Naive thymus-derived CD4-positive, alpha-beta T cell (primary cell): ENCODE results near the gene B4GALT1. TPM values are rescaled to one million over a fixed set of nuclear protein-coding genes. Genes with fewer than 3 reads are reported as not detected.

Experiments
- ATAC-seq: fragments of 150-1000 bp; cut with Tn5 transposase; 2 replicates; pipeline ENCODE4 v1.10.0; 2021; ENCODE audit warnings: mild to moderate bottlenecking, moderate library complexity
- CTCF ChIA-PET: fragments of 350-600 bp; sonication (Branson Sonifier 250); formaldehyde crosslinking; loops from one replicate; lab custom pipeline; 2021; ENCODE audit warnings: antibody characterized with exemption; lab: Charles Lee
- POLR2A ChIA-PET: fragments of 350-600 bp; sonication (Branson Sonifier 250); formaldehyde crosslinking; loops from one replicate; lab custom pipeline; 2021; ENCODE audit warnings: antibody characterized with exemption, inconsistent platforms; lab: Charles Lee
- DNase-seq, 9 donors: peaks; one replicate each; pipeline versions ENCODE4 v3.0.0 to v3.0.0-alpha.2; 2020 to 2022; ENCODE audit warnings: mixed read lengths in 1 of 9
- H3K27ac ChIP-seq: one replicate; pipeline ENCODE4 v1.7.0; 2013; ENCODE audit warnings: mild to moderate bottlenecking, low read depth, low read length, moderate library complexity
- H3K27me3 ChIP-seq, 2 donors: one replicate each; pipeline ENCODE4 v1.7.0; 2013; ENCODE audit warnings: low read length in 2 of 2, mild to moderate bottlenecking in 2 of 2, moderate library complexity in 2 of 2; ENCODE audit not compliant: control insufficient read depth in 2 of 2, insufficient read depth in 2 of 2
- H3K36me3 ChIP-seq, 3 experiments: 1 replicate in 2 of 3; 2 replicates in 1 of 3; pipeline ENCODE4 v1.7.0; 2013; ENCODE audit warnings: low read length in 3 of 3, mild to moderate bottlenecking in 3 of 3, moderate library complexity in 1 of 3; ENCODE audit not compliant: insufficient read depth in 3 of 3, control insufficient read depth in 2 of 3
- H3K4me1 ChIP-seq, 2 donors: one replicate each; pipeline ENCODE4 v1.7.0; 2013; ENCODE audit warnings: low read length in 2 of 2, mild to moderate bottlenecking in 2 of 2, moderate library complexity in 1 of 2; ENCODE audit not compliant: control insufficient read depth in 2 of 2, insufficient read depth in 2 of 2
- H3K4me3 ChIP-seq: 2 replicates; pipeline ENCODE4 v1.7.0; 2013; ENCODE audit warnings: mild to moderate bottlenecking, low read length
- H3K9me3 ChIP-seq, 3 experiments: 1 replicate in 2 of 3; 2 replicates in 1 of 3; pipeline ENCODE4 v1.7.0; 2013; ENCODE audit warnings: low read length in 3 of 3; ENCODE audit not compliant: control insufficient read depth in 2 of 3
- H3K27ac Mint-ChIP-seq, 9 donors: one replicate each; pipeline ENCODE4 v1.8.0; 2020 to 2022; ENCODE audit warnings: mixed read lengths in 9 of 9, mild to moderate bottlenecking in 8 of 9, moderate library complexity in 5 of 9, inconsistent platforms in 2 of 9
- H3K27me3 Mint-ChIP-seq, 5 donors: one replicate each; pipeline ENCODE4 v1.8.0; 2021 to 2022; ENCODE audit warnings: mixed read lengths in 5 of 5, mild to moderate bottlenecking in 1 of 5
- H3K36me3 Mint-ChIP-seq, 5 donors: one replicate each; pipeline ENCODE4 v1.8.0; 2020 to 2022; ENCODE audit warnings: mixed read lengths in 5 of 5, mild to moderate bottlenecking in 3 of 5, inconsistent platforms in 1 of 5
- H3K4me1 Mint-ChIP-seq, 7 donors: one replicate each; pipeline ENCODE4 v1.8.0; 2020 to 2022; ENCODE audit warnings: mixed read lengths in 7 of 7, mild to moderate bottlenecking in 3 of 7, inconsistent platforms in 1 of 7
- H3K4me3 Mint-ChIP-seq, 10 donors: one replicate each; pipeline ENCODE4 v1.8.0; 2020 to 2022; ENCODE audit warnings: mild to moderate bottlenecking in 10 of 10, mixed read lengths in 10 of 10, moderate library complexity in 6 of 10, inconsistent platforms in 2 of 10
- H3K9me3 Mint-ChIP-seq, 11 donors: one replicate each; pipeline ENCODE4 v1.8.0; 2020 to 2022; ENCODE audit warnings: mixed read lengths in 11 of 11, mild to moderate bottlenecking in 4 of 11, inconsistent platforms in 1 of 11, moderate library complexity in 1 of 11
- intact Hi-C, 2 donors: fragments of 100-400 bp; cut with micrococcal nuclease; formaldehyde crosslinking; loops; one replicate each; pipeline ENCODE4 v1.15.1; 2023
- polyA plus RNA-seq, 2 donors: library from polyadenylated mRNA; unstranded; fragments of 300-500 nt; fragmentation: Illumina TruSeq; gene quantifications; one replicate each; pipeline ENCODE4 v1.2.3, GENCODE V29; 2021
- total RNA-seq, 6 experiments: library from RNA in 5 of 6; stranded (reverse) in 5 of 6; gene quantifications; 1 replicate in 5 of 6; 2 replicates in 1 of 6; pipeline ENCODE4 v1.2.3 and lab custom pipeline; 2021 to 2026

B4GALT1 gene
- total and polyA plus RNA-seq, 7 experiments from 2014 or later: 12.9 to 86.2 (median 41.3) TPM

DNA sequence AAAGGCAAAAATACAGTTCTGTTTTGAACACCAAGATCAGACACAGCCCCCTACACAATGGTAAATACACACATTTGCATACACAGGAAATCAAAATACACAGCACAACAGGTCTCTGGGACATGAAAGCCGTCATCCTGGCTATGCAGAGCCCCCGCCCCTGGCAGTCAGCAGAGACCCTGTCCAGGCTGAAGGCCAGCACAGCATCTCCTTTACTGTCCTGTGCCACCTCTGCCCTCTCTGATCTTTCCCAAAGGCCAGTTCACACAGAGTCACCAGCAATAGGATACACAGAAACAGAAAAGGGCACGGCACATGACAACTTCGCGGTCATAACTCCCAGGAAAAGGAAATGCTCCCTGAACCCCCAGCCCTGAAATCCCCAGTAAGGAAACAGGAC lies 56.5 kb downstream of the B4GALT1 start:
- H3K4me1 ChIP-seq: no peaks in the 10 kb centered on the region
- no peaks in the 10 kb centered on the region for H3K9me3 ChIP-seq
- H3K36me3 ChIP-seq: peaks cover 3 to 33% (median 8%) of the 10 kb centered on the region in 3 experiments
- CTCF ChIA-PET: no interaction called here
- peaks cover 0 to 24% (median 9%) of the 10 kb centered on the region in 7 donors for H3K4me1 Mint-ChIP-seq
- H3K36me3 Mint-ChIP-seq: peaks cover 4 to 25% (median 14%) of the 10 kb centered on the region in 5 donors
- H3K27me3 ChIP-seq: no peaks in the 10 kb centered on the region
- H3K27me3 Mint-ChIP-seq: no peaks in the 10 kb centered on the region
- H3K27ac Mint-ChIP-seq: peak overlapping the region in 5 of 9 donors; percentile 1 to 61 (median 36)
- DNase-seq (no peak), ATAC-seq (no peak)
- H3K4me3 ChIP-seq: no peak overlapping the region
- POLR2A ChIA-PET: no interaction called here
- H3K9me3 Mint-ChIP-seq: peaks cover 0 to 1% (median 0%) of the 10 kb centered on the region in 11 donors
- intact Hi-C loops: no loop called here
- H3K4me3 Mint-ChIP-seq: no peak overlapping the region
- no peak overlapping the region for H3K27ac ChIP-seq

DNA sequence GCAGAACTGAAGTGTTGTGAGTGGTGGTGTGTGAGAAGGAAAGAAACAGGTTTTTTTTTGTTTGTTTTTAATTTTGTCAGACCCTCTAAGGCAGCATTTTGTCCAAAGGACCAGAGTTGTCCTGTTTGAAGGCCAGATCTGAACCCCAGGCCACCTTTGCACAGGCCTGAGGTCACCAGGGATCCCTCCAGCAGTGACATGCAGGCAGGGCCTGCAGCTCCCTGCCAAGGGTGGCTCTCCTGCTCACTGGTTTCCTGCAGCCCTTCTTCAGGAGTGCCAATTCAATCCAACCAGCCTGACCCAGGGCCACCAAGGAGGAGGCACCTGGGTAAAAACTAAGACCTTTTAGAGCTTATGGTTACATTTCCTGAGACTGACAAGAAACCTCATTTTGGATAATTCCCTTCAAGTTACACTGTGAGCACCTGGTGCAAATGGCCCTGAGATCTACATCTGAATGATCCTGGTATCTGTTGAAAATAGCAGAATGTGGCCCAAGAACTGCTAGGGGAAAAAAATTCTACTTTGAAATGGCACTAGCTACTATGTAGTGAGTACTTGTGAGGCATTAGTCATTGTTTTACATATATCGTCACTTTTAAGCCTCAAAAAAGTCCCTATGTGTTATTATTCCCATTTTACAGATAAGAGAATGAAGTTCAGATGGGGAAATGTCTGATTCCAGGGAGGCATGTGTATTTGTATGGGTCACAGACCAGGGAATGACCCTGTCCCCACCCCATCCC lies 57.1 kb downstream of the B4GALT1 start:
- ChIA-PET CTCF (interaction anchor here (0.9 to 1.6 kb wide), 3 partner anchors 34 to 116 kb away, joined by 3 to 5 read pairs (median 3); partner anchors contain the start of gene SMU1), POLR2A (interaction anchor here (0.8 kb wide), 1 partner anchor 25 kb away, joined by 3 read pairs; no protein-coding TSS in a partner anchor)
- Histone ChIP-seq H3K9me3 (no peaks in the 10 kb centered on the region), H3K4me3 (no peak overlapping the region), H3K4me1 (no peaks in the 10 kb centered on the region), H3K27ac (no peak overlapping the region), H3K36me3 (peaks cover 3 to 33% (median 8%) of the 10 kb centered on the region in 3 experiments), H3K27me3 (no peaks in the 10 kb centered on the region)
- H3K36me3 Mint-ChIP-seq: peaks cover 4 to 22% (median 14%) of the 10 kb centered on the region in 5 donors
- peaks cover 0 to 22% (median 9%) of the 10 kb centered on the region in 7 donors for H3K4me1 Mint-ChIP-seq
- H3K9me3 Mint-ChIP-seq: peaks cover 0 to 1% (median 0%) of the 10 kb centered on the region in 11 donors
- intact Hi-C loops: loop anchor here in 1 of 2 donors (5.0 kb wide), 1 partner anchor 32 kb away; no protein-coding TSS in a partner anchor
- H3K27ac Mint-ChIP-seq: peak overlapping the region in 7 of 9 donors; percentile 17 to 82 (median 45)
- ATAC-seq (no peak), DNase-seq (no peak)
- H3K27me3 Mint-ChIP-seq: no peaks in the 10 kb centered on the region
- H3K4me3 Mint-ChIP-seq: no peak overlapping the region

DNA sequence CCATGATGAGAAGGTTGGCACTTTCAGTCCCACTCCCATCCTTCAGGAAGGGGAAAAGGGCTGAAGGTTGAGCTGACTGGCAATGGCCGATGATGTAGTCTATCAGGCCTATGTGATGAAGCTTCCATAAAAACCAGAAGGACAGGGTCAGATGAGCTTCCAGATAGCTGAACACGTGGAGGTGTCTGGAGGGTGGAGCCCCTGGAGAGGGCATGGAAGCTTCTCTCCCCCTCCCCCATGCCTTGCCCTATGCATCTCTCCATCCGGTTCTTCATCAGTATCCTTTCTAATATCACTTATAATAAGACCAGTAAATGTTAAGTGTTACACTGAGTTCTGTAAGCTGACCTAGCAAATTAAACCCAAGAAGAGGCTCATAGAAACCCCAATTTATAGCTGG lies 58.0 kb downstream of the B4GALT1 start:
- intact Hi-C loops: loop anchor here in 1 of 2 donors (5.0 kb wide), 1 partner anchor 33 kb away; no protein-coding TSS in a partner anchor
- H3K27me3 Mint-ChIP-seq: no peaks in the 10 kb centered on the region
- H3K36me3 ChIP-seq: peaks cover 3 to 28% (median 8%) of the 10 kb centered on the region in 3 experiments
- peak overlapping the region in 3 of 9 donors; percentile 28 to 61 (median 60) for H3K27ac Mint-ChIP-seq
- no peak overlapping the region for H3K4me3 Mint-ChIP-seq
- POLR2A ChIA-PET: interaction anchor here (1.1 to 1.5 kb wide), 2 partner anchors 27 to 92 kb away, joined by 3 to 4 read pairs; no protein-coding TSS in a partner anchor
- H3K4me3 ChIP-seq: no peak overlapping the region
- peaks cover 0 to 21% (median 7%) of the 10 kb centered on the region in 7 donors for H3K4me1 Mint-ChIP-seq
- no peak overlapping the region for H3K27ac ChIP-seq
- CTCF ChIA-PET: interaction anchor here (0.8 to 1.6 kb wide), 5 partner anchors 12 to 117 kb away, joined by 3 to 5 read pairs (median 3); partner anchors contain the start of gene SMU1
- no peak for DNase-seq
- peaks cover 0 to 1% (median 0%) of the 10 kb centered on the region in 11 donors for H3K9me3 Mint-ChIP-seq
- H3K4me1 ChIP-seq: no peaks in the 10 kb centered on the region
- peaks cover 4 to 22% (median 13%) of the 10 kb centered on the region in 5 donors for H3K36me3 Mint-ChIP-seq
- no peaks in the 10 kb centered on the region for H3K27me3 ChIP-seq
- no peaks in the 10 kb centered on the region for H3K9me3 ChIP-seq
- no peak for ATAC-seq

DNA sequence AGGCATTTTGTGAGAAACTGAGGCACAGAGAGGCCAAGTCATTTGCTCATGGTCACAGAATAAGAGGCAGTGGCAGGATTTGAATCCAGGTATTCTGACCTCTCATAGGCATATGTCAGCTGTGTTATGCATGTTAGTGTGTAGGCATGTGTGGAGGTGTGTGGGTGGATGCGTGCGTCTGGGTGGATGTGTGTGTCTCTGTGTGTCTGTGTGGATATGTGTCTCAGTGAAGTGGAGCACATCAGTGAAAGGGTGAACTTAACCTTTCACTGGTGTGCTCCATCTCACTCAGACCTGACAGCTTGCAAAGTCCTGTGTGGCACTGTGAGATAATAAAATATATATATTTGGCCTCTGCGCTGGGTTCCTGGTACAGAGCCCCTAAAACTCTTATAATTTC lies 58.7 kb downstream of the B4GALT1 start:
- no peaks in the 10 kb centered on the region for H3K27me3 Mint-ChIP-seq
- peaks cover 2 to 16% (median 7%) of the 10 kb centered on the region in 5 donors for H3K36me3 Mint-ChIP-seq
- peak overlapping the region in 1 of 9 donors; percentile 48 for H3K27ac Mint-ChIP-seq
- ChIA-PET CTCF (interaction anchor here (0.8 to 1.6 kb wide), 3 partner anchors 12 to 118 kb away, joined by 3 to 5 read pairs (median 3); no protein-coding TSS in a partner anchor), POLR2A (interaction anchor here (1.1 to 1.5 kb wide), 2 partner anchors 26 to 92 kb away, joined by 3 to 4 read pairs; no protein-coding TSS in a partner anchor)
- intact Hi-C loops: loop anchor here in 1 of 2 donors (5.0 kb wide), 1 partner anchor 34 kb away; no protein-coding TSS in a partner anchor
- H3K9me3 Mint-ChIP-seq: no peaks in the 10 kb centered on the region
- H3K27me3 ChIP-seq: no peaks in the 10 kb centered on the region
- no peak overlapping the region for H3K4me3 ChIP-seq
- H3K4me1 Mint-ChIP-seq: peaks cover 0 to 15% (median 3%) of the 10 kb centered on the region in 7 donors
- no peaks in the 10 kb centered on the region for H3K9me3 ChIP-seq
- no peak overlapping the region for H3K27ac ChIP-seq
- no peak for ATAC-seq
- H3K4me3 Mint-ChIP-seq: no peak overlapping the region
- DNase-seq: no peak
- peaks cover 3 to 22% (median 5%) of the 10 kb centered on the region in 3 experiments for H3K36me3 ChIP-seq
- H3K4me1 ChIP-seq: no peaks in the 10 kb centered on the region

DNA sequence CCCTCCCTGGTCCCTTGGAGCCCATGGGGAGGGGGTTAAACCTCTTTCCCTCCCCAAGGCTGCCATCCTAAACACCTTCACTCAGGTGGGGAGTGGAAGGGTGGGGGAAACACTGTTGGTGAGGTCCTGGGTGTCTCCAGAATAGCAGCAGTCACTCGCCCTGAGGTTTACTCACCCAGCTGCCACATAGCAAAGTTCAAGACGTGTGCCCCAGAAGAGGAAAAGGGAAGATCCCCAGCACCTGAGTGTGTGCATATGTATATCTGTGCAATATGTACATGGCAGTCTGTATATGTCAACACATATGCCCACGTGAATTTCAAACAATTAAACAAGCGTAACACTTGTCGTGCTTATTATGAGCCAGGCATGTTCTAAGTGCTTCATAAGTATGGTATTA lies 59.4 kb downstream of the B4GALT1 start:
- peaks cover 0 to 9% (median 5%) of the 10 kb centered on the region in 5 donors for H3K36me3 Mint-ChIP-seq
- H3K4me1 ChIP-seq: no peaks in the 10 kb centered on the region
- DNase-seq (no peak), ATAC-seq (peak; percentile 10)
- peaks cover 0 to 15% (median 0%) of the 10 kb centered on the region in 3 experiments for H3K36me3 ChIP-seq
- H3K4me3 ChIP-seq: no peak overlapping the region
- no peak overlapping the region for H3K4me3 Mint-ChIP-seq
- no peaks in the 10 kb centered on the region for H3K27me3 Mint-ChIP-seq
- no peaks in the 10 kb centered on the region for H3K9me3 Mint-ChIP-seq
- no peaks in the 10 kb centered on the region for H3K9me3 ChIP-seq
- ChIA-PET POLR2A (no interaction called here), CTCF (no interaction called here)
- H3K27me3 ChIP-seq: no peaks in the 10 kb centered on the region
- H3K27ac Mint-ChIP-seq: peak overlapping the region in 2 of 9 donors; percentile 18 to 54
- intact Hi-C loops: loop anchor here in 1 of 2 donors (5.0 kb wide), 1 partner anchor 35 kb away; no protein-coding TSS in a partner anchor
- H3K27ac ChIP-seq: no peak overlapping the region
- peaks cover 0 to 15% (median 2%) of the 10 kb centered on the region in 7 donors for H3K4me1 Mint-ChIP-seq

DNA sequence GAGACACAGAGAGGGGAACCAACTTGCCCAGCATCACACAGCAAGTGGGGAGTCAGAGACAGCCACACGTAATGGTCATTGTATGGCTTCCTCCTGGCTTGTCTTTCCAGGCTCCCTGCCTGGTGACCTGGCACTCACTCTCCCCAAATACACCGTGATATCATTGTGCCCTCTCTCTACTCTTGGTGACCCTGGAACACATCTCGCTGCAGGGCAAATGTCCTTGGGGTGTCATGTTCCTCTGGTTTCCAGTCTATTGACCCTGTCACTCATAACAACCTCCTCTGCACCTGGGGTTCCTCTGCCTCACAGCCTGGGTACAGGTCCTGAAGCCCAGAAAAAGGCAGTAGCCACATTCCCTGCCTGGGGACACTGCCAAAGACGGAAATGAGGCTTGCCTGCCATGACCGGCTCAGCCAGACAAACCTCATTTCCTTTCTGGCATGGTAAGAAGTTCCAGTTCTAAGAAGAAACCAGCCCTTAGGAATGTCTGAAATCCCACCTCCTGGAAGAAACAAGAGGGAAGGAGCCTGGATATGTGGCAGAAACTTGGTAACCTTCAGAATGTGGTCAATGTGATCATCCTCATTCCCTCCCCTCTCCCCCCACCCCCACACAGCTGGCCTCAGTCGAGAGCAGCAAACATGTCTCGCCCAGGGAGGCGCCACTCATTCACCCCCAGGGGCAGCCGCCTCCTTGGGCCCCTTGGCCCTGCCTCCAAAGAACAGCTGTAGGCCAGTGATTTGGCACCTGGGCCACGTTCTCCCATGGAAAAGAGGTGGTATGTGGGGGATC lies 60.1 kb downstream of the B4GALT1 start:
- CTCF ChIA-PET: no interaction called here
- Histone ChIP-seq H3K4me3 (no peak overlapping the region), H3K36me3 (peaks cover 0 to 8% (median 0%) of the 10 kb centered on the region in 3 experiments), H3K9me3 (no peaks in the 10 kb centered on the region), H3K27ac (no peak overlapping the region), H3K27me3 (no peaks in the 10 kb centered on the region), H3K4me1 (no peaks in the 10 kb centered on the region)
- Mint-ChIP-seq H3K36me3 (peaks cover 0 to 6% (median 4%) of the 10 kb centered on the region in 5 donors), H3K27ac (peak overlapping the region in 1 of 9 donors; percentile 55), H3K4me3 (no peak overlapping the region), H3K9me3 (no peaks in the 10 kb centered on the region), H3K27me3 (no peaks in the 10 kb centered on the region), H3K4me1 (peaks cover 0 to 15% (median 0%) of the 10 kb centered on the region in 7 donors)
- intact Hi-C loops: loop anchor here in 1 of 2 donors (5.0 kb wide), 1 partner anchor 35 kb away; no protein-coding TSS in a partner anchor
- POLR2A ChIA-PET: no interaction called here
- DNase-seq (no peak), ATAC-seq (no peak)
